LNCAP (cell line): Measurements from ENCODE around the gene RASGEF1C.

Source experiments
- CTCF ChIP-seq: fragments of 450-650 bp; IDR thresholded peaks from 2 replicates; pipeline ENCODE4 v1.5.1; 2017; ENCODE audit warnings: mild to moderate bottlenecking

Gene RASGEF1C

GRCh38 chr5:180120237-180121101 is 88.5 kb downstream of the RASGEF1C start:
- no peak for TF ChIP-seq CTCF

- no peak for TF ChIP-seq CTCF
These were observed 89.1 kb downstream of the RASGEF1C start for GRCh38 chr5:180119903-180120236.

- no peak for TF ChIP-seq CTCF
These were observed 89.7 kb downstream of the RASGEF1C start for GRCh38 chr5:180119031-180119902.

GRCh38 chr5:180118391-180118791 is 90.6 kb downstream of the RASGEF1C start:
- TF ChIP-seq CTCF, result no peak

GRCh38 chr5:180117000-180117725 is 91.8 kb downstream of the RASGEF1C start:
- peak; percentile 62 for TF ChIP-seq CTCF

- no peak for TF ChIP-seq CTCF
These were observed 92.7 kb downstream of the RASGEF1C start for GRCh38 chr5:180116077-180116999.
